ENCODE measurements around the gene CACNA2D1.
A peak's percentile ranks its signal among the peaks of the same experiment; 100 is the strongest.

CACNA2D1 gene

GRCh38 chr7:82389876-82390275 is 53.7 kb downstream of the CACNA2D1 start:
- FAIRE-seq: no peak

GRCh38 chr7:82388138-82388537 is 55.4 kb downstream of the CACNA2D1 start:
- no peak for FAIRE-seq

- FAIRE-seq: peak; percentile 72
These were observed 57.0 kb downstream of the CACNA2D1 start for GRCh38 chr7:82386571-82386970.

GRCh38 chr7:82384779-82385178 is 58.8 kb downstream of the CACNA2D1 start:
- no peak for FAIRE-seq

GRCh38 chr7:82384051-82384464 is 59.5 kb downstream of the CACNA2D1 start:
- FAIRE-seq: no peak

GRCh38 chr7:82382276-82382675 is 61.3 kb downstream of the CACNA2D1 start:
- no peak for FAIRE-seq

- no peak for FAIRE-seq
These were observed 66.8 kb downstream of the CACNA2D1 start for GRCh38 chr7:82376739-82377138.

- no peak for FAIRE-seq
These were observed 67.9 kb downstream of the CACNA2D1 start for GRCh38 chr7:82375713-82376112.

- FAIRE-seq: no peak
These were observed 68.4 kb downstream of the CACNA2D1 start for GRCh38 chr7:82375129-82375528.

GRCh38 chr7:82373926-82374635 is 69.5 kb downstream of the CACNA2D1 start:
- no peak for FAIRE-seq

GRCh38 chr7:82364671-82365070 is 78.9 kb downstream of the CACNA2D1 start:
- no peak for FAIRE-seq

- FAIRE-seq: no peak
These were observed 79.5 kb downstream of the CACNA2D1 start for GRCh38 chr7:82364048-82364447.

- FAIRE-seq: no peak
These were observed 81.4 kb downstream of the CACNA2D1 start for GRCh38 chr7:82362129-82362706.

- no peak for FAIRE-seq
These were observed 82.8 kb downstream of the CACNA2D1 start for GRCh38 chr7:82360591-82361368.

GRCh38 chr7:82359426-82359825 is 84.2 kb downstream of the CACNA2D1 start:
- FAIRE-seq: no peak

- FAIRE-seq: no peak
These were observed 84.7 kb downstream of the CACNA2D1 start for GRCh38 chr7:82358923-82359322.

- no peak for FAIRE-seq
These were observed 85.5 kb downstream of the CACNA2D1 start for GRCh38 chr7:82358009-82358578.

GRCh38 chr7:82348251-82348650 is 95.3 kb downstream of the CACNA2D1 start:
- FAIRE-seq: no peak

GRCh38 chr7:82347808-82348207 is 95.8 kb downstream of the CACNA2D1 start:
- no peak for FAIRE-seq

GRCh38 chr7:82345886-82346285 is 97.7 kb downstream of the CACNA2D1 start:
- no peak for FAIRE-seq

GRCh38 chr7:82343716-82344115 is 99.9 kb downstream of the CACNA2D1 start:
- no peak for FAIRE-seq

GRCh38 chr7:82339958-82340357 is 103.6 kb downstream of the CACNA2D1 start:
- FAIRE-seq: no peak

GRCh38 chr7:82335927-82336326 is 107.7 kb downstream of the CACNA2D1 start:
- no peak for FAIRE-seq

- no peak for FAIRE-seq
These were observed 108.6 kb downstream of the CACNA2D1 start for GRCh38 chr7:82335001-82335400.
